B cell (primary cell): ENCODE results near the gene NME2. TPM values are rescaled to one million over a fixed set of nuclear protein-coding genes. Genes with fewer than 3 reads are reported as not detected.
A peak's percentile ranks its signal among the peaks of the same experiment; 100 is the strongest.

Experiments used
- ATAC-seq: fragments of 200-7000 bp; cut with Tn5 transposase; one replicate; pipeline ENCODE4 v1.10.0; 2021; ENCODE audit warnings: low read depth, mild to moderate bottlenecking, moderate number of reproducible peaks, moderate library complexity
- CTCF ChIA-PET: fragments of 350-600 bp; sonication (Branson Sonifier 250); formaldehyde crosslinking; loops from one replicate; lab custom pipeline; 2021; ENCODE audit warnings: antibody characterized with exemption, inconsistent platforms; lab: Charles Lee
- POLR2A ChIA-PET: fragments of 350-600 bp; sonication (Branson Sonifier 250); formaldehyde crosslinking; loops from one replicate; lab custom pipeline; 2021; ENCODE audit warnings: antibody characterized with exemption; lab: Charles Lee
- DNase-seq: peaks from one replicate; pipeline ENCODE4 v3.0.0; 2013
- H2AFZ ChIP-seq: 2 replicates; pipeline ENCODE4 v1.6.1; 2012; ENCODE audit warnings: mild to moderate bottlenecking, low read depth, low read length; ENCODE audit not compliant: insufficient read depth, poor library complexity, severe bottlenecking
- H3K27ac ChIP-seq, 2 donors: 1 replicate in 1 of 2; 2 replicates in 1 of 2; pipeline ENCODE4 v1.5.1; 2012 to 2013; ENCODE audit warnings: low read length in 2 of 2, mild to moderate bottlenecking in 2 of 2, moderate library complexity in 1 of 2
- H3K27me3 ChIP-seq, 4 experiments: fragments of 200-600 bp in 1 of 4; sonication (generic) in 1 of 4; replicated peaks in 1 of 4; 1 replicate in 2 of 4; 2 replicates in 2 of 4; pipeline versions ENCODE4 v1.6.1 to v1.7.0; 2013 to 2016; ENCODE audit warnings: low read length in 3 of 4, mild to moderate bottlenecking in 2 of 4, mixed read lengths in 1 of 4, moderate library complexity in 1 of 4; ENCODE audit not compliant: insufficient read depth in 4 of 4, control insufficient read depth in 3 of 4; ENCODE audit errors: control extremely low read depth in 1 of 4
- H3K36me3 ChIP-seq, 2 experiments: replicated peaks in 1 of 2; 1 replicate in 1 of 2; 2 replicates in 1 of 2; pipeline versions ENCODE4 v1.6.1 to v1.7.1; 2013; ENCODE audit warnings: low read length in 1 of 2; ENCODE audit not compliant: insufficient read depth in 2 of 2, control insufficient read depth in 1 of 2; ENCODE audit errors: control extremely low read depth in 1 of 2, extremely low read depth in 1 of 2
- H3K4me1 ChIP-seq, 2 donors: fragments of 200-600 bp in 1 of 2; sonication (generic) in 1 of 2; 1 replicate in 1 of 2; 2 replicates in 1 of 2; pipeline versions ENCODE4 v1.5.1 to v1.6.1; 2013 to 2017; ENCODE audit warnings: low read length in 2 of 2; ENCODE audit not compliant: control insufficient read depth in 2 of 2, insufficient read depth in 2 of 2
- H3K4me2 ChIP-seq: replicated peaks from 2 replicates; pipeline ENCODE3; 2012; ENCODE audit warnings: mild to moderate bottlenecking, low read depth, low read length; ENCODE audit not compliant: poor library complexity, severe bottlenecking
- H3K4me3 ChIP-seq, 5 experiments: fragments of 200-600 bp in 1 of 5; sonication (generic) in 1 of 5; 1 replicate in 3 of 5; 2 replicates in 2 of 5; pipeline versions ENCODE4 v1.5.1 to v1.7.0; 2011 to 2016; ENCODE audit warnings: low read length in 4 of 5, mild to moderate bottlenecking in 4 of 5, low read depth in 2 of 5, control low read depth in 1 of 5, moderate library complexity in 1 of 5; ENCODE audit not compliant: insufficient read depth in 1 of 5; ENCODE audit errors: control extremely low read depth in 1 of 5, extremely low read depth in 1 of 5
- H3K79me2 ChIP-seq: fragments of 200-600 bp; sonication (generic); one replicate; pipeline ENCODE4 v1.6.0; 2016; ENCODE audit warnings: low read length; ENCODE audit not compliant: control insufficient read depth, insufficient read depth
- H3K9ac ChIP-seq: fragments of 200-600 bp; sonication (generic); 2 replicates; pipeline ENCODE4 v1.6.1; 2017; ENCODE audit warnings: mild to moderate bottlenecking, low read length, moderate library complexity
- H3K9me3 ChIP-seq, 3 donors: one replicate each; pipeline versions ENCODE4 v1.6.1 to v1.7.1; 2013; ENCODE audit warnings: low read length in 2 of 3; ENCODE audit not compliant: control insufficient read depth in 2 of 3, insufficient read depth in 1 of 3; ENCODE audit errors: control extremely low read depth in 1 of 3
- H4K20me1 ChIP-seq: 2 replicates; pipeline ENCODE4 v1.6.0; 2012; ENCODE audit warnings: mild to moderate bottlenecking, low read length; ENCODE audit not compliant: insufficient read depth, control insufficient read depth, poor library complexity, severe bottlenecking
- H3K27ac Mint-ChIP-seq: one replicate; pipeline ENCODE4 v1.8.0; 2021; ENCODE audit warnings: mixed read lengths
- H3K27me3 Mint-ChIP-seq: one replicate; pipeline ENCODE4 v1.8.0; 2021; ENCODE audit warnings: mixed read lengths
- H3K4me1 Mint-ChIP-seq: one replicate; pipeline ENCODE4 v1.8.0; 2021; ENCODE audit warnings: mixed read lengths
- H3K4me3 Mint-ChIP-seq: one replicate; pipeline ENCODE4 v1.8.0; 2021; ENCODE audit warnings: mixed read lengths
- H3K9me3 Mint-ChIP-seq: one replicate; pipeline ENCODE4 v1.8.0; 2022; ENCODE audit warnings: mixed read lengths; ENCODE audit not compliant: insufficient read depth
- CTCF ChIP-seq: fragments of 200-600 bp; IDR thresholded peaks from one replicate; pipeline ENCODE4 v1.8.0; 2022; ENCODE audit warnings: antibody characterized with exemption, mild to moderate bottlenecking
- EZH2 ChIP-seq: IDR thresholded peaks from 2 replicates; pipeline ENCODE4 v1.6.1; 2012; ENCODE audit warnings: borderline replicate concordance, low read depth, mild to moderate bottlenecking, moderate library complexity, low read length; ENCODE audit not compliant: insufficient read depth, poor library complexity, severe bottlenecking
- WGBS: methylation state at CpG from one replicate; pipeline ENCODE4 v1.1.5; 2013; ENCODE audit warnings: missing lambda C conversion rate; ENCODE audit not compliant: insufficient coverage; 5-methylcytosine and 5-hydroxymethylcytosine counted together
- intact Hi-C: fragments of 100-400 bp; cut with micrococcal nuclease; formaldehyde crosslinking; loops from one replicate; pipeline ENCODE4 v1.10.0; 2022
- polyA plus RNA-seq: library from polyadenylated mRNA; depleted of rRNA; stranded (reverse); fragments of >200 nt; gene quantifications from 2 replicates; pipeline ENCODE4 v1.2.3, GENCODE V29; 2012
- total RNA-seq, 2 donors: library from RNA; stranded (reverse); fragments of 120-200 nt in 1 of 2; gene quantifications; 1 replicate in 1 of 2; 2 replicates in 1 of 2; pipeline versions ENCODE4 v1.2.3 to v1.2.4, GENCODE V29; 2013 to 2022

NME2 gene
- total and polyA plus RNA-seq, 2 donors (not counting 1 experiment from before 2014, with no cell fraction given): 154 to 166 TPM

DNA sequence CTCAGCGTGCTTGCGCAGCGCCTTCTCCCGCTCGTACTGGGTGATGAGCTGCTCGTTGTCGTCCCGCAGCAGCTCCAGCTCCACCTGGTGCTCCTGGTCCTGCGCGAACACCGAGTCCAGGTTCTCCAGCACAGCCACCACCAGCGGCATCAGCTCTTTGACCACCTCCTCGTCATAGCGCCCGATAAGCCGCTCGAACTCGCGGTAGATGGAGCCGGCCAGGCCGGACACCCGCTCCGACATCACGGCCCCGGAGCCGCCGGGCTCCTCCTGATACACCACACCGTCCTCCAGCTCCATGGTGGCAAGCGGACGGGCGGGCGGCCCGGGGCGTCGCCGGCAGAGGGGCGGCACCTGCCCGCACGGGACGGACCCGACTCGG lies 45.9 kb upstream of the NME2 start:
- Histone ChIP-seq H3K4me3 (peak overlapping the region; percentile 74 to 98 (median 89)), H3K27me3 (no peaks in the 10 kb centered on the region), H2AFZ (peak overlapping the region; percentile 89), H3K27ac (peak overlapping the region; percentile 90 to 93), H4K20me1 (peaks cover 26% of the 10 kb centered on the region), H3K79me2 (peaks cover 52% of the 10 kb centered on the region), H3K9ac (peak overlapping the region; percentile 98), H3K4me2 (peak overlapping the region; percentile 91), H3K9me3 (no peaks in the 10 kb centered on the region), H3K4me1 (peaks cover 33 to 35% of the 10 kb centered on the region in 2 donors), H3K36me3 (no peaks in the 10 kb centered on the region)
- CTCF ChIA-PET: interaction anchor here (2.6 kb wide), 1 partner anchor 33 kb away, joined by 10 read pairs; the partner anchor contains the start of gene NME1
- ATAC-seq (peak; percentile 12), DNase-seq (no peak)
- TF ChIP-seq EZH2 (no peak), CTCF (no peak)
- POLR2A ChIA-PET: interaction anchor here (0.7 to 1.7 kb wide), 4 partner anchors 33 to 254 kb away, joined by 3 to 10 read pairs (median 6); partner anchors contain the start of genes NME1, NME2 and TOB1
- H3K4me1 Mint-ChIP-seq: peaks cover 51% of the 10 kb centered on the region
- H3K27me3 Mint-ChIP-seq: no peaks in the 10 kb centered on the region
- intact Hi-C loops: loop anchor here (1.0 to 5.0 kb wide), 4 partner anchors 33 to 253 kb away; partner anchors contain the start of genes MBTD1, NME1, NME2 and UTP18
- H3K9me3 Mint-ChIP-seq: no peaks in the 10 kb centered on the region
- WGBS: 1% methylated on average over 42 of the region's 42 CpGs
- peak overlapping the region; percentile 96 for H3K4me3 Mint-ChIP-seq
- H3K27ac Mint-ChIP-seq: peak overlapping the region; percentile 95
